Ramos (cell line): Measurements from ENCODE around the gene NR1H4.

ENCODE experiments used
- in situ Hi-C: fragments of 300-500 bp; cut with MboI; formaldehyde crosslinking; loops from one replicate; pipeline ENCODE4 v1.14.3; 2022; ENCODE audit warnings: low sequenced_read_pairs; ENCODE audit not compliant: unreplicated experiment

NR1H4 gene

DNA sequence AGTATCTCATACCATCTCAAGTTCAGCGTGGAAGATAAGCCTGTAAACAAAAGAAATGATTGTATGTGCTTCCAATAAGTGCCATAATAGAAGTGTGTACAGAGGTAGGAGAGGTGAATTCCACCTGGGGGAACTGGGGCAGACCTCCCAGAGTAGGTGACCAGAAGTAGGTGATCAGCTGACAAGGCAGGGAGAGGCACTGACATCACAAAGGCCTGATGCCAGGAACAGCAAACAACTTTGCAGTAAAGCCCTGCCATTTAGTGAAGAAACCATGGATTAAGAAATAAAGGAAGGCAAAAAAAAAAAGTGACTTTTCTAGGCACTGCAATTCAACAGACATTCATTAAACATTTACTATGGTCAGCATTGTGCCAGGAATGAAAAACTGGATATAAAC is 31.1 kb downstream of the NR1H4 start:
- in situ Hi-C loops, result no loop called here

DNA sequence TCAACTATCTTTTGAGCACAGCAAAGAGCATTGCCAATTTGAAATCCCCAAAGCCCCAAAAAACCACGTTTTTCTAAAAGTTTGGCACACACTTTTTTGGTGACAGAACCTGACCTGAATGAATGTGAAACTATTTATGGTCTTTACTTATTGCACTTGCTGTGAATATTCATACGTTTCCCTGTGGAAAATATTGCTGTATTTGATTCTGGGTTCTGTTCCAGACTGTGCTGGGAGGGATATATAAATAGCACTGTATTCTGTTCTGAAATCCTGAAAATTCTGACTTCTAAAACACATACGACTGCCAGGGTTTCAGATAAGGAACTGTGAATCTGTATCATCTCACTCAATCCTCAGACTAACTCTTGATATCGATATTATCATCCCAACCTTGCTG is 35.1 kb downstream of the NR1H4 start:
- in situ Hi-C loops, result no loop called here

DNA sequence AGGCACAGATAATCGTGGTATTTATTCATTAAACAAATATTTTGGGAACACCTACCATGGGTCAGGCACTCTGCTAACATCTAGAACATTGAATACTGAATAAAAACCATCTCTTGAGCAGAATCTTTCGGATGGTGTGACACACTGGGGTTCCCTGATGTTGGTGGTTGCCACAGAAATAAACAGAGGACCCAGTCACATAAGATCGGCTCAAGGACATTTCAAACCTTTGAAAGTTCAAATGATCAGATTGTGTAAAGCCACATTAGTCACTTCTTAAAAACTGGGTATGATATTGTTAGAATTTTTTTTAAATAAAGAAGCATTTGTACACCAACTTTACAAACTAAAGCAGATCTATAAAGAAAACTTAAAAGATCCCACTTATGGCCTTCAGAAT is 39.0 kb downstream of the NR1H4 start:
- in situ Hi-C loops, result no loop called here

DNA sequence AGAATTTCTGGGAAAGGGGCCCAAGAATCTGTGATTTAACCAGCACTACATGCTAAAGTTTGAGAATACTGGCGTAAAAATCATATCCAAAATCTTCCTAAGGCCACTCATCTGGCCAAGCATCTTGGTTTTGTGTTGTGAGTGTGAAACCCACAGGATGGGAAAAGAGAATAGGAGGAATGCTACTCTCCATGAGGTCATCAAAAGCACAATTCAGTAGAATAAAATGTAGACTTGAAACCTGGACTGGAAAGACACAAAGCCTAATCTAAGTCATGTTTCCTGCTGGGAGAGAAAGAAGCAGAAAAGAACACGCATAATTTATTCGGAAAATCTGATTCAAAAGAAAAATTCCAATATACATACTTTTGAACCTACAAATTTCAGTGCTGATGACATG is 42.3 kb downstream of the NR1H4 start:
- in situ Hi-C loops, result no loop called here

DNA sequence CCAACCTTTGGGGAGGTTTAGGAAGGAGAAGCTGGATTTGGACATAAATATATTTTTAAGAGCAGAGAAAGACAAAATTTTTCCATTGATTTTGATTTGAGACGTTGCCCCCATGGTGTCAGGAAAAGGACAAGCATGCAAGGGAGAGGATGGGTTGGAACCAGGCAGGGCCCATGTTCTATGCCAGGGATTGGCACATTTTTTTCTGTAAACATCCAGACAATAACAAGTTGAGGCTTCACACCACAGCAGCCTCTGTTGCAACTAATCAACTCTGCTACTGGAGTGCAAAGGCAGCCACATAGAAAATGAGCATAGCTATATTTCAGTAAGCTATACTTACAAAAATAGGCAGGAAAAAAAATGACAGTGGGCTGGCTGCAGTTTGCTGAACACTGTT is 44.7 kb downstream of the NR1H4 start:
- in situ Hi-C loops, result no loop called here

DNA sequence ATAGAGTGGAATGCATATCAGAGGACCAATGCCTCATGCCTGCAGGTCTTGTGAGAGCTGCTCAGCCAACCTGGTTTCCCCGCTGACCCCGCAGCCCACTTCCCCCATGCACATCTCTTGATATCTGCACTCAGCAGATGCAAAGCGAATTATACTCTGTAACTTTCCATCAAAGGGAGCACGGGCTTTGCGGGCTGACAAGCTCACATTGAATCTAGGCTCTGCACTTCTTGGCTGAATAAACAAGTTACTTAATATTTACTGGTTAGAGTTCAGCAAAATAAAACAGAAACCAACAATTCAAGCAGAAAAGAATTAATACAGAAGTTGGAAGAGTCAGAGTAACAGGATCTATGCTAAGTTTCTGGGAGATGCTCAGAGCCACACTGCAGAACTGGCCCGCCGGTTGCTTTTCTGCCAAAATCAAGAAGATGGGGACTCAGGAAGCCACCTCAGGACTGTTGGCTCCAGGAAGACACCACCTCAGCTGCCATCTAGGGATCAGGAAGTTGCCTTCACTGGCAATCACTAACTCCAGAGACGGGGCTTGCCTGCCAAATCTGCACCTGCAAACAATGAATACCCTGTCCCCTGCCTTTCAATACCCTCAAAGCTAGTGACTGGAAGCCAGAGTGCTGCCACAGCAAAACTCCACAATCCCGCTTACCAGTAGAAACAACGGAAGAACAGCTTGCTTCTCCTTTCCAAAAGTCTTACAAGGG is 46.5 kb downstream of the NR1H4 start:
- in situ Hi-C loops, result no loop called here

DNA sequence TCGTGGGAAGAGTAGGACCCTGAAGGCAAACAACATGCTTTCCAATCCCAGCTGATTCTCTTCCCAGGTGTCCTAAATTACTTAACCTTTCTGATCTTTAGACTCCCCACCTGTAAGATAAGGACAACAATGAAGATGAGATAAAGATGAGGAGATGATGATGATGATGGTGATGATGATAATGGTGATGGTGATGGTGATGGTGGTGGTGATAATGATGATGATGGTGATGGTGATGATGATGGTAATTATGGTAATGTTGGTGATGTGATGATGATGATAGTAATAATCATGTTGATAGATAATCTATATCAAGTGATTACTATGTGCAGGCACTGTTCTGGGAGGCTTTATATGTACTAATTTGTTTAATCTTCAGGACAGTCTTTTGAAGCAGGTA is 48.3 kb downstream of the NR1H4 start:
- in situ Hi-C loops, result no loop called here

DNA sequence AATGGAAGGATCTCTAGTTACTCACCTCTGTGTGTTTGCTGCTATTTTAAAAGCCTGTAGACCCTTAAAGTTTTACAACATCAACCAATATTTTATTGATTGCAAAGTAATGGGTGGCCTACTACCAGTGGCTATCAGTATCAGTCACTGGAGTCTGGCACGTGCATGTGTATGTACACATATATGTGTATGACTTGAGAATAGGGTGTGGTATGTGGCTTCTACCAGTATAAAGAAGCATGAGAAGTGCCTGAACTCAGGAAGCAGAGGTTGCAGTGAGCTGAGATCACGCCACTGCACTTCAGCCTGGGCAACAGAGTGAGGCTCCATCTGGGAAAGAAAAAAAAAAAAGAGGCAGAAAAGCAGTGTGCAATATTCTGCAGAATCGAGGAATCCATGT is 54.4 kb downstream of the NR1H4 start:
- in situ Hi-C loops, result no loop called here

DNA sequence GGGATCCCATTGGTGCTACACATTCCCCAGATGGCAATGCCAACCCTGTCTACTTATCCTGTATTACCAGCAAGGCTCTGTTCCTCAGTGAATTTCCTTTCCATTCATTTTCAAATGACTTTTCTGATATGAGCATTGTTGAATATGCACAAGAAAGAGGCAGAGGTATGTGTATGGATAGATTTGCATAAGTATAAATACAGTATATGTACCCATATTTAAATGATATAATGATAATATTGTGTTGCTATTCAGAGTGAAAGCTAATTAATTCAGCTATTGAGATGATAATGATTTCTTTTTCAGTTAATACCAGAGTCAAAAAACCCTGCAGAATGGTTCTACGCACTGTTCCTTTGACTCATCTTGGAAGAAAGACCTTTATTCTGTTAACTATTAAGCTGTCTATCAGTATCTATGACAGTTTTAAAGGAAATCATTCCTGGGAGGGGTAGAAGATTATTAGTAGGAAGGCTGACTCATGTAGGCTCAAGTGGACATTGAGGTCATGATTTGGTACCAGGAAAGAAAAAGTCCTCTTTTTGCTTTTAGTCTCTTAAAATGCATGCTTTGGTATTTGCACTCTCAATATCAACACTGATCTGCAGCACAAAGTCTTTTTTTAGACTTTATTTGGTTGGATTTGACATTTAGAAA is 54.9 kb downstream of the NR1H4 start:
- in situ Hi-C loops, result no loop called here

DNA sequence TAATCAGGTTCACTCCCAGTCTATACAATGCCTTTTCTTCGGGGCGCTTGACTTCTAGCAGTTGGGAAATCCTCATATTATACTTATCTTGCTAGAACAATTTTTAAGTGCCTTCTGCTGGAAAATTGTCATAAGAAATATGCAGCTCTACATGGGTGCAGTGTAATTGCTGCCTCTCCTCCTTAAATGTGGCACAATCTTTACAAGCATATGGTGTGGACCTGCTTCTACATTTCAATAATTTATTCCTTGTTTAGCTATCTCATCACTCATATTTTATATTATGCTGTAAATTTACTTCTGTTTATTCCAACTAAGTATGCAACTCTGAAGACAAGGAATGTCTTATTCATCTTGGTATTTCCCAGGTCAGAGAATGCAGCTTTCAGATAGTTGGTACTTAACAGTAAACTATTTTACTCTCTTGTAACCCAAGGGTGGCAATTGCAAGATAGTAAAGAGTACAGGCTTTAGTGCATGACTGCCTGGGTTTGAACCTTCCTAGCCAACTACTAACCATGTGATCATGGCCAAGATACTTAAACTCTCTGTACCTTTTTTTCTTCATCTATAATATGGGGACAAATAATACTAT is 56.2 kb downstream of the NR1H4 start:
- in situ Hi-C loops, result no loop called here

DNA sequence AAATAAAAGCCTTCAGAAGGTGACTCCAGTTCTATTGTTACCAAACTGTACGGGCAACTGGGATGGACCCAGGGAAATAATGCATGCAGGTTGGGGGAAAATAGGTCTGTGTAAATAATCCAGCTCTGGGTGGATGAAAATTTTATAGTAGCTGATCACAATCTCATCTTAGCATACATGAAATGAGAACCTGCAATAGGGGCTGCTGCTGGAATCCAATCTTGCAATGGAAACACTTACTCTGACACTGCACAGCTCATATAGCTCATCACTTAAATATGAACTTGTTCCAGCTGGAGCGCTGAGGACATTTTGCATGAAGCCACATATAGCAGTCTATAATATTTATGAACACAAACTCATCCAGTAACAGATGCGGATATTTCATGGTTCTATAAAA is 59.7 kb downstream of the NR1H4 start:
- in situ Hi-C loops, result no loop called here

DNA sequence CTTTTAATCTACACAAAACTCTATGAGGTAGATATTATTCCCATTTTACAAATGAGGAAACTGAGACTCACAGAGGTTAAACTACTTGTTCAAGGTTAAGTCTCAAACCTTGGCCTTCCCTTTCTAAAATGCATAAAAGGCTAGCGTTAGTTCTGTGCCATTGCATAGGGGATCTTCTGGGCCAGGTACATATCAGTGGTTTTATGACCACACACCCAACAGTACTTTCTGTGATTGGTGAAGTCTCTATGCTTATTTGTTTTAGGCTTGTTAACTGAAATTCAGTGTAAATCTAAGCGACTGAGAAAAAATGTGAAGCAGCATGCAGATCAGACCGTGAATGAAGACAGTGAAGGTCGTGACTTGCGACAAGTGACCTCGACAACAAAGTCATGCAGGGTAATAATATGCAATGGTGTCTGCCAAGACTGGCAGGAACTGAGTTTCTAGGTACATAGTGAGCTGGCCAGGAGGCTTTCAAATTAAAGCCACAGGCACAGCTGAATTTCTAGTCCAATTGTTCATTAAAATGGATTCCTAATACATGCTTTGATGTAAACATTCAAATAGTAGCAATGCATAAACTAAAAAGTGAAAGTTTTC is 61.1 kb downstream of the NR1H4 start:
- in situ Hi-C loops, result no loop called here

DNA sequence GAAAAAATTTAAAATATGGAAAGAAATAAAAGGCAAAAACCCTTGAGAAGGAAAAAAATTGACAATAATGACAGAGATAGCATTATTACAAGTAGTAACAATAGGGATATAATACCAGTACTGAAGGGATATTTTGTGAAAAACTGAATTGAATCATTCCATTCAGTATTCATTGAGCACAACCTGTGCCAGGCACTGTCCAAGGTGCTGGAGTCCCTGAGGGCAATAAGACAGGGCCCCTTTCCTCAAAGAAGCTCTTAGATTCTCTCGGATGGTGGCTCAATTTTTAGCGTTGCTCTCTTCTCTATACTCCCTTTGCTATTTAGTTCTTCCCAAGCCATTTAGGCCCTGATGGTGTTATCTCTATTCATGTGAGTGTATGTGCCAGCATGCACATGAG is 65.5 kb downstream of the NR1H4 start:
- in situ Hi-C loops, result no loop called here

DNA sequence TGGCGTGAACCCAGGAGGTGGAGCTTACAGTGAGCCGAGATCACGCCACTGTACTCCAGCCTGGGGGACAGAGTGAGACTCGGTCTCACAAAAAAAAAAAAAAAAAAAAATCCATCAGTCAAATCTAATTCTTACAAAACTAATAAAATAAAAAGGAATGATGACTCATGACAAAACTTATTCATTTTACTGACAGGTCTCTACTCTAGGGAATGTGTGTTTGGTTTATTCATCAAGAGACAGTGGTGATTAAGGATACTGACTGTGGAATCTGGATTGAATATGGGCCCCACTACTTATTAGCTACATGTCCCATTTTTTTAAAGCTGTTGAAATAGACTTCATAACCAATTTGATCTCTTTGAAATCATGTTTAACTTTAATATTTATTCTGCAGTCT is 70.5 kb downstream of the NR1H4 start:
- in situ Hi-C loops, result no loop called here

DNA sequence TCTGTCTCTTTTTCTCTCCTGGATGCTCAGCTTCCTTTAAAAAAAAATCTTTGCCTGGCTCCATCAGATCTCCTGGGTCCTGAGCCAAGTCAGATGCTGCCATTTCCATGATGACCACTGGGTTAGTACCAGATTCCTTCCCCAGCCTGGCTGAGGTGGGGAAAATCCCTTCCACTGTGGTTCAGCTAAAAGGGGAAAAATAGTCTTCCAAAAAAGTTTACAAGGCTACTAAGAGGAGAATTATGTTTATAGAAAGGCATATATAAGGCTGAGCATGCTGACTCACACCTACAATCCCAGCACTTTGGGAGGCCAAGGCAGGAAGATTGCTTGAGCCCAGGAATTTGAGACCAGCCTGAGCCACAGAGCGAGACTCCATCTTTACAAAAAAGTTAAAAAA is 71.4 kb downstream of the NR1H4 start:
- in situ Hi-C loops, result no loop called here

DNA sequence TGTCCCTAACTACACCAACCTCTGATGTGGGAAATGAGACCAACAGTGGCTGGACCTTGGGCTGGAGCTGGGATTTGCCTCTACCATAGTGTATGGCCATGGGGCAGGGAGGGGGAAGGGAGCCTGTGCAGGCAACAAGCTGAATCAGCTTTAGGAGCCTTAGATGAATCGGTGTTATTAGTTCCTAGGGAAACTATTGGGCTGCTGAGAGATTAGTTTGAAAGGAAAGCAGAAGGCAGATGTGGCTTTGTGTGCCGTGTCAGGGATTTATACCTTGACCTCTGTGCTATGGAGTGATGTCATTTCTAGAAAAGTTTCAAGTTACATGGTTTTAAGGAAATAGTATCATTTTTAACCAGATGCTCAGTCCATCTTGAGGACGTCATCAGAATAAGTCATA is 80.3 kb downstream of the NR1H4 start:
- in situ Hi-C loops, result loop anchor here (25.0 kb wide), 1 partner anchor 317 kb away; no protein-coding TSS in a partner anchor

DNA sequence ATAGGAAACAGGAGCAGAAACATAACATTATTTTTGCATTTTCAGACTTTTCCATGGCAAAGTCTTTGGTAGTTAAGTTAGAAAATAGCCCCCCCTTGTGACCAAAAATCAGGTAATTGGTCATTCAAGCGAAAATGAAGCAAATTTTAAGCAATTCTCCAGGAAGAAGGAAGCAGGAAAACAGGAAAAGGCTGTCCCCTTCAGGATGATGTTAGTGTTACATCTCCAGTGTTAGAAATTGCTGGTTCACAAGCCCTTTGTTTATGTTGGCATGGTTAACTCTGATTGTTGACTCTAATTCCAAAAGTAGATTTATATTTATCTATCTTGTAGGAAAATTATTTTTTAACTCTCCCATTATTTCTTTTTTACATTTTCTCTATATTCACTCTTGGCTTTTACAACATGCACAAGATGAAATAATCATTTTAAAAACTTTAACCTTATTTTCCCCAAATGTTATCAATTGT is 81.0 kb downstream of the NR1H4 start:
- in situ Hi-C loops, result loop anchor here (25.0 kb wide), 1 partner anchor 317 kb away; no protein-coding TSS in a partner anchor

DNA sequence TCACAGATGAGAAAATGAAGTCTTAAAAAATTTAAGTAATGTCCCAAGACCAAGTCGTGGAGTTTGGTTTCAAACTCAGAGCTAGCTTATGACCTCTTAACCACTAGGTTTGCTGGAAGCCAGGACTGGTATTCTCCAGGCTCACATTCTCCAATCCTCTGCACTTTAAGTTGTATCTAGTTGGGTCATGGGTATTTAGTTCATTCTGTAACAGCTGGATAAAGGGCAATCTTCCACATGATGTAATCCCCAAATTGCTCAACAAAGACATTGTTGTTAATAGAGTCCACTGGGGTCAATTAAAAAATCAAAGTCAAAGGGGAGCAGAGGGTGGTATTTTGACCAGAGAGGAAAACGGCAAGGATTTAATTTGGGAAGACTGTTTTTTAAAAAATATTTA is 82.1 kb downstream of the NR1H4 start:
- in situ Hi-C loops, result loop anchor here (25.0 kb wide), 1 partner anchor 318 kb away; no protein-coding TSS in a partner anchor

DNA sequence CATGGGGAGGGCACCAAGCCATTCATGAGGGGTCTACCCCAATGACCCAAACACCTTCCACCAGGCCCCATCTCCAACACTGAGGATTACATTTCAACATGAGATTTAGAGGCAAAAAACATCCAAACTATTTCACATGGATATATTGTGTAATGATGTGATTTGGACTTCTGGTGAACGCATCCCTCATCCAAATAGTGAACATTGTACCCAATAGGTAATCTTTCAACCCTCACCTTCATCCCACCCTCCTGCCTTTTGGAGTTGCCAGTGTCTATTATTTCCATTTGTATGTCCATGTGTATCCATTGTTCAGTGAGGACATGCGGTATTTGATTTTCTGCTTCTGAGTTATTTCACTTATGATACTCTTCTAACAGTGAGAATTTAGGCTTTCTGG is 83.7 kb downstream of the NR1H4 start:
- in situ Hi-C loops, result loop anchor here (25.0 kb wide), 1 partner anchor 320 kb away; no protein-coding TSS in a partner anchor

DNA sequence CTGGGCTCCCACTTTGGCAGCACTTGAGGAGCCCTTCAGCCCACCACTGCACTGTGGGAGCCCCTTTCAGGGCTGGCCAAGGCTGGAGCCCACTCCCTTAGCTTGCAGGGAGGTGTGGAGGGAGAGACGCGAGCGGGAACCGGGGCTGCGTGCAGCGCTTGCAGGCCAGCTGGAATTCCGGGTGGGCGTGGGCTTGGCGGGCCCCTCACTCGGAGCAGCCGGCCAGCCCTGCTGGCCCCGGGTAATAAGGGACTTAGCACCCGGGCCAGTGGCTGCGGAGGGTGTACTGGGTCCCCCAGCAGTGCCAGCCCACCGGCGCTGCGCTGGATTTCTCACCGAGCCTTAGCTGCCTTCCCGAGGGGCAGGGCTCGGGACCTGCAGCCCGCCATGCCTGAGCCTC is 85.6 kb downstream of the NR1H4 start:
- in situ Hi-C loops, result loop anchor here (25.0 kb wide), 1 partner anchor 322 kb away; no protein-coding TSS in a partner anchor

DNA sequence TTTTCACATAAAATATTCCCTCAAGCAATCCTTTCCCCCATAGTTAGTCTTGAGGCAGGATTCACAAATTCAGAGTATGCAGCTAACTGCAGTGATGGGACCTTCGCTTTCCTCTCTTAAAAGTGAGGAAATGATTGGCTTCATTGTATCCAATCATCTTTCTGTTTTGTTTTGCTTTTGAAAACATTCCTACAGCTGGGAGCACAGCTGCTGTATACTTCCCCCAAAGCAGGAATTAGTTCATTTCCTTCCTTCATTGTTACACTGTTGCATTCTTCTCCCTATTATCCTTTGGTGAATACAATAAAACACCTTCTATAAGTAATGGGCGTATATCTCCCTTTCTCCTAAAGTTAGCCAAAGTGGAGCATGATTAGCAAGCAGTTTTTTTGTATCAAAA is 90.4 kb downstream of the NR1H4 start:
- in situ Hi-C loops, result loop anchor here (25.0 kb wide), 1 partner anchor 327 kb away; no protein-coding TSS in a partner anchor
